PC-3 (cell line): Measurements from ENCODE around the gene CEL. TPM values are rescaled to one million over a fixed set of nuclear protein-coding genes. Genes with fewer than 3 reads are reported as not detected.
A peak's percentile ranks its signal among the peaks of the same experiment; 100 is the strongest.

ENCODE experiments used
- ATAC-seq: fragments of 200-7000 bp; cut with Tn5 transposase; 2 replicates; pipeline ENCODE4 v1.9.1; 2020; ENCODE audit warnings: mild to moderate bottlenecking, moderate library complexity
- BruUV-seq: library from RNA; stranded (reverse); fragments of 400-500 nt; replicated peaks from 2 replicates; lab custom pipeline; 2021; lab: Mats Ljungman, UMichigan
- CTCF ChIA-PET: fragments of 300-600 bp; sonication (Branson Sonifier 250); formaldehyde crosslinking; loops from one replicate; lab custom pipeline; 2022; ENCODE audit warnings: antibody characterized with exemption; lab: Charles Lee
- POLR2A ChIA-PET: fragments of 300-600 bp; sonication (Branson Sonifier 250); formaldehyde crosslinking; loops from one replicate; lab custom pipeline; 2022; ENCODE audit warnings: antibody characterized with exemption; ENCODE audit not compliant: unreplicated experiment; lab: Charles Lee
- DNase-seq: peaks from one replicate; pipeline ENCODE4 v3.0.0-alpha.2; 2015
- H2AFZ ChIP-seq: fragments of 300-600 bp; sonication (generic); 2 replicates; pipeline ENCODE4 v1.6.0; 2016; ENCODE audit warnings: antibody characterized with exemption, low read length
- H3F3A ChIP-seq: fragments of 300-600 bp; sonication (generic); one replicate; pipeline ENCODE4 v1.6.0; 2017; ENCODE audit warnings: antibody characterized with exemption, low read length, control low read depth, mild to moderate bottlenecking; ENCODE audit not compliant: unreplicated experiment
- H3K27ac ChIP-seq: fragments of 300-600 bp; sonication (generic); 2 replicates; pipeline ENCODE4 v1.5.1; 2016; ENCODE audit warnings: mild to moderate bottlenecking, low read length
- H3K27me3 ChIP-seq: fragments of 300-600 bp; sonication (generic); 2 replicates; pipeline ENCODE4 v1.6.1; 2016; ENCODE audit warnings: low read length, mixed read lengths
- H3K36me3 ChIP-seq: fragments of 300-600 bp; sonication (generic); 2 replicates; pipeline ENCODE4 v1.6.1; 2016; ENCODE audit warnings: low read depth, mixed run types, low read length, mixed read lengths
- H3K4me1 ChIP-seq: fragments of 300-600 bp; sonication (generic); 2 replicates; pipeline ENCODE4 v1.5.1; 2016; ENCODE audit warnings: low read length; ENCODE audit not compliant: insufficient read depth
- H3K4me2 ChIP-seq: fragments of 300-600 bp; sonication (generic); 2 replicates; pipeline ENCODE4 v1.6.0; 2016; ENCODE audit warnings: low read length
- H3K4me3 ChIP-seq: fragments of 300-600 bp; sonication (generic); 2 replicates; pipeline ENCODE4 v1.5.1; 2016; ENCODE audit warnings: mild to moderate bottlenecking, low read length, mixed read lengths
- H3K79me2 ChIP-seq: fragments of 300-600 bp; sonication (generic); 2 replicates; pipeline ENCODE4 v1.6.1; 2017; ENCODE audit warnings: low read length, mixed read lengths
- H3K9ac ChIP-seq: fragments of 300-600 bp; sonication (generic); 2 replicates; pipeline ENCODE4 v1.6.0; 2016; ENCODE audit warnings: mild to moderate bottlenecking, low read length
- H3K9me2 ChIP-seq: fragments of 300-600 bp; sonication (generic); replicated peaks from 2 replicates; pipeline ENCODE4 v1.6.1; 2016; ENCODE audit warnings: mixed run types, low read length, mixed read lengths
- H3K9me3 ChIP-seq: fragments of 300-600 bp; sonication (generic); 2 replicates; pipeline ENCODE4 v1.6.1; 2016; ENCODE audit warnings: low read length, mixed read lengths
- H4K20me1 ChIP-seq: fragments of 300-600 bp; sonication (generic); 2 replicates; pipeline ENCODE4 v1.6.1; 2016; ENCODE audit warnings: low read length, mixed read lengths
- CTCF ChIP-seq: fragments of 300-600 bp; sonication (generic); conservative IDR thresholded peaks from 2 replicates; pipeline ENCODE4 v1.5.1; 2017; ENCODE audit warnings: antibody characterized with exemption, low read depth, mild to moderate bottlenecking, low read length
- EZH2 ChIP-seq: fragments of 300-600 bp; sonication (generic); IDR thresholded peaks from one replicate; pipeline ENCODE4 v1.6.1; 2017; ENCODE audit warnings: antibody characterized with exemption, mild to moderate bottlenecking, low read length; ENCODE audit not compliant: unreplicated experiment
- EZH2phosphoT487 ChIP-seq: fragments of 300-600 bp; sonication (generic); IDR thresholded peaks from 2 replicates; pipeline ENCODE4 v1.6.1; 2018; ENCODE audit warnings: mild to moderate bottlenecking, antibody characterized with exemption, low read length, borderline replicate concordance
- intact Hi-C: fragments of 100-400 bp; cut with micrococcal nuclease; formaldehyde crosslinking; loops from 2 replicates; pipeline ENCODE4 v1.9.0; 2023
- total RNA-seq: library from RNA; depleted of rRNA; stranded (reverse); fragments of >200 nt; gene quantifications from 2 replicates; pipeline ENCODE4 v1.2.3, GENCODE V29; 2014

Gene CEL
- total RNA-seq, 1 experiment from 2014 or later: 0.47 TPM

DNA sequence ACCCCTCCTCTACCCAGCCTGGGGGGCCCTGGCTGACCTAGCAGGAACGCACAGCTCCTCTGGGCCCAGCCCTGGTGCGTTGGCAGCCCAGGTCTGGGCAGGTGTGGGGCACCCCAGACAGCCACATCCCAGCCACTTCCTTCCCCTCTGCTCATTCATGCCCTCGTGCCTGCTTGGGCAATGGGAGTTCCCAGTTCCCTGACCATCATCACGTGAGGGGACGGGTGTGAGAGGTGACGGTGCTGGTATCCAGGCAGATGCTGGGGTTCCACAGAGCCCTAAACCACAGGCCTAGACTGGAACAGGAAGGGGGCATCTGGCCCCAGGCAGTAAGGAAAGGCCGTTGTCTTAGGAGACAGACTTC lies 50.9 kb downstream of the CEL start:
- no peaks in the 10 kb centered on the region for H3K27me3 ChIP-seq
- H3K4me2 ChIP-seq: no peak overlapping the region
- no peaks in the 10 kb centered on the region for H3K9me2 ChIP-seq
- no peak overlapping the region for H3K9ac ChIP-seq
- H3F3A ChIP-seq: no peaks in the 10 kb centered on the region
- POLR2A ChIA-PET: no interaction called here
- no peaks in the 10 kb centered on the region for H3K9me3 ChIP-seq
- H3K79me2 ChIP-seq: peaks cover 19% of the 10 kb centered on the region
- no peak overlapping the region for H3K27ac ChIP-seq
- no peak overlapping the region for H2AFZ ChIP-seq
- DNase-seq: no peak
- ATAC-seq: no peak
- H3K4me3 ChIP-seq: no peak overlapping the region
- no TSS peak for BruUV-seq
- intact Hi-C loops: no loop called here
- no peaks in the 10 kb centered on the region for H3K4me1 ChIP-seq
- TF ChIP-seq CTCF (no peak), EZH2 (no peak), EZH2phosphoT487 (no peak)
- CTCF ChIA-PET: no interaction called here
- H4K20me1 ChIP-seq: no peaks in the 10 kb centered on the region
- H3K36me3 ChIP-seq: peaks cover 3% of the 10 kb centered on the region; the same call in 1 of the 2 replicates

DNA sequence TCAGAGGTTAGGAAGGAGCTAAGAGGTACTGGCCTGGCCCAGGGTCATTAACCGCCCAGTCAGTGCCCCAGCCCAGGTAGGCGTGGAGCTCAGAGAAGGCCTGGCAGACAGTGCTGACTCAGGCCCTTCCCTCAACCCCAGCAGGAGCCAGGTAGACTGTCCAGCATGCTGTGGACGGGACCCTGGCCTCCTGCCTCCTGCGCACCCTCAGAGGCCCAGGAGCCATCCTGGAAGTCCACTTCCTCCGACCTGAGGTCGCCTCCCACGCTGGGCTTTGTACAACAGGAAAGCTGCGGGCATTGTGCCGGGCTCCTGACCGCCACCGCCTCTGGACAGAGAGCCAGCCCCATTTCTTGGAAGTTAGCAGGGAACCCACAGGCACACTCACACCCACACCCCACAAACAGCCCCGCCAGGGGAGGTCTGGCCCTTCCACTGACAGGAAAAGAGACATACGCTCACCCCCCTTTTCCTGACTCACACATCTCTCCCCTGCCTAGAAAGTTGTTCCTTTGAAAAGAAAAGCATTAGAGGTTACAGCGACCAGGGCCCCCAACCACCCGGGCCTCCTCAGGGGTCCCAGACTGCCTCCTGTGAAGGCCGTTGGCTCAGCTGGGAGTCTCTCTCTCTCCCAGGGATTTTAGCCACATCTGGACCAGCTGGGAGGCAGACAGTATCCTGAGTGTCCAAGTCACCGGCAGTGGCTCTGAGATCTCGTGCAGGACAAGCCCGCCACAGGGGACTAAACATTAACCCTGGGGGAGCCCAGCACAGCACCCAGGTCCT lies 51.6 kb downstream of the CEL start:
- ChIA-PET CTCF (interaction anchor here (2.0 kb wide), 1 partner anchor 31 kb away, joined by 5 read pairs; no protein-coding TSS in a partner anchor), POLR2A (no interaction called here)
- Histone ChIP-seq H2AFZ (no peak overlapping the region), H3K79me2 (peaks cover 26% of the 10 kb centered on the region), H3K27me3 (no peaks in the 10 kb centered on the region), H4K20me1 (no peaks in the 10 kb centered on the region), H3K27ac (no peak overlapping the region), H3K4me2 (no peak overlapping the region), H3F3A (no peaks in the 10 kb centered on the region), H3K4me3 (no peak overlapping the region), H3K9me2 (no peaks in the 10 kb centered on the region), H3K4me1 (no peaks in the 10 kb centered on the region), H3K36me3 (peaks cover 2% of the 10 kb centered on the region; the same call in 1 of the 2 replicates), H3K9me3 (no peaks in the 10 kb centered on the region), H3K9ac (no peak overlapping the region)
- no TSS peak for BruUV-seq
- ATAC-seq (peak; percentile 24; the same call in 1 of the 2 replicates), DNase-seq (no peak)
- TF ChIP-seq CTCF (no peak), EZH2 (no peak), EZH2phosphoT487 (no peak)
- intact Hi-C loops: no loop called here
